Measurements from ENCODE around the gene ADAT2.

- no peak for TF ChIP-seq CTCF (IDR thresholded peaks at IDR 0.05; ENCODE audit: poor library complexity)
- no peak for TF ChIP-seq EZH2phosphoT487 (IDR thresholded peaks at IDR 0.05; ENCODE audit: low read depth, severe bottlenecking, unreplicated experiment)
Measured at GRCh38 chr6:143401636-143402370, 48.7 kb downstream of the ADAT2 start.
